Transverse colon (tissue), 4 donors: ENCODE measurements around the gene TNFRSF18.

Experiments
- EP300 ChIP-seq: sonication (generic); formaldehyde crosslinking; IDR thresholded peaks from one replicate; pipeline ENCODE4 v1.6.1; 2017; ENCODE audit warnings: antibody characterized with exemption, low read depth
- POLR2A ChIP-seq: fragments of 450-650 bp; IDR thresholded peaks from one replicate; pipeline ENCODE4 v1.6.1; 2016; ENCODE audit warnings: antibody characterized with exemption, mild to moderate bottlenecking, moderate library complexity
- POLR2AphosphoS5 ChIP-seq, 3 donors: sonication (generic); formaldehyde crosslinking; IDR thresholded peaks; one replicate each; pipeline ENCODE4 v1.6.1; 2016; ENCODE audit warnings: antibody characterized with exemption in 3 of 3
- TF ChIP-seq, protein P1 (sequence below), 5 experiments: fragments of 200-600 bp in 3 of 5; fragments of 450-650 bp in 2 of 5; sonication (generic) in 3 of 5; IDR thresholded peaks; 1 replicate in 2 of 5; 2 replicates in 3 of 5; pipeline ENCODE4 v1.5.1; 2016 to 2017; ENCODE audit warnings: antibody characterized with exemption in 5 of 5, inconsistent platforms in 3 of 5, mild to moderate bottlenecking in 2 of 5, moderate library complexity in 1 of 5

DNA sequence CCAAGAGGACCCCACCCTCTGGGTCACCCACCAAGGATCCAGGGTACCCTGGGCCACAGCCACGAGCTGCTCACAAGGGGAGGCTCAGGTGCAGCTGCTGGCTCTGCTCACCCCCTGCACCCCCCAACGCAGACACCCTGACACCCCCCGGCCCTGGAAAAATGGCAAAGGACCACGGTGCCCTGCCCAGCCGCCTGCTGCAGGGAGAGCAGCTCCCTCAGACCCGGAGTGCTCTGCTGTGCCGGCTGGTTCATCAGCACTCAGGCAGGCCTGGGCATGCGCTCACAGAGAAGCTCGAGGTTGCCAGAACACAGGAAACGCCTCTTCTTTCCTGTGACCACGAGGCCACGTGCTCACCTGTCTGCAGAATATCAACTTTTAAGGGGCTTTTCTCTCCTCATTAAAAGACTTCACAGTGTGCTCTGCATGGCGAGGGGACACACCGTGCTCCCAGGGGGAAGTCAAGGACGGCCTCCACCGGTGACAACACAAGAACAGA lies 44.4 kb upstream of the TNFRSF18 start:
- TF ChIP-seq, protein P1, sequence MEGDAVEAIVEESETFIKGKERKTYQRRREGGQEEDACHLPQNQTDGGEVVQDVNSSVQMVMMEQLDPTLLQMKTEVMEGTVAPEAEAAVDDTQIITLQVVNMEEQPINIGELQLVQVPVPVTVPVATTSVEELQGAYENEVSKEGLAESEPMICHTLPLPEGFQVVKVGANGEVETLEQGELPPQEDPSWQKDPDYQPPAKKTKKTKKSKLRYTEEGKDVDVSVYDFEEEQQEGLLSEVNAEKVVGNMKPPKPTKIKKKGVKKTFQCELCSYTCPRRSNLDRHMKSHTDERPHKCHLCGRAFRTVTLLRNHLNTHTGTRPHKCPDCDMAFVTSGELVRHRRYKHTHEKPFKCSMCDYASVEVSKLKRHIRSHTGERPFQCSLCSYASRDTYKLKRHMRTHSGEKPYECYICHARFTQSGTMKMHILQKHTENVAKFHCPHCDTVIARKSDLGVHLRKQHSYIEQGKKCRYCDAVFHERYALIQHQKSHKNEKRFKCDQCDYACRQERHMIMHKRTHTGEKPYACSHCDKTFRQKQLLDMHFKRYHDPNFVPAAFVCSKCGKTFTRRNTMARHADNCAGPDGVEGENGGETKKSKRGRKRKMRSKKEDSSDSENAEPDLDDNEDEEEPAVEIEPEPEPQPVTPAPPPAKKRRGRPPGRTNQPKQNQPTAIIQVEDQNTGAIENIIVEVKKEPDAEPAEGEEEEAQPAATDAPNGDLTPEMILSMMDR (IDR thresholded peaks at IDR 0.05): no peak
- TF ChIP-seq EP300 (no peak), POLR2AphosphoS5 (IDR thresholded peaks at IDR 0.05) (no peak), POLR2A (no peak)
